A549 (cell line): ENCODE results near the gene PLXDC1. TPM values are rescaled to one million over a fixed set of nuclear protein-coding genes. Genes with fewer than 3 reads are reported as not detected.
"Not testable (repeated sequence)": the region's sequence is repeated elsewhere in the genome, so short reads cannot be mapped to it uniquely, and the experiment has no call there.

Experiments used
- ATAC-seq, 2 experiments: fragments of 200-7000 bp in 1 of 2; fragments of >200 bp in 1 of 2; cut with Nextera tagmentation in 1 of 2; cut with Tn5 transposase in 1 of 2; 3 replicates each; pipeline versions ENCODE4 v1.8.0 to v1.9.1; 2018 to 2020; ENCODE audit warnings: mild to moderate bottlenecking in 1 of 2, moderate library complexity in 1 of 2
- CTCF ChIA-PET: fragments of 300-600 bp; sonication (Branson Sonifier 250); formaldehyde crosslinking; extraction: SDS; loops from one replicate; lab custom pipeline; 2021; ENCODE audit warnings: antibody characterized with exemption, inconsistent platforms; lab: Yijun Ruan, JAX
- POLR2A ChIA-PET: fragments of 350-600 bp; formaldehyde crosslinking; extraction: SDS; loops from one replicate; lab custom pipeline; 2021; ENCODE audit warnings: antibody characterized with exemption, inconsistent platforms; lab: Yijun Ruan, JAX
- DNase-seq, 2 experiments: peaks; one replicate each; pipeline versions ENCODE4 v3.0.0 to v3.0.0-alpha.2; 2011 to 2016; ENCODE audit warnings: low read depth in 1 of 2, low spot score in 1 of 2
- FAIRE-seq: peaks from 2 replicates; lab custom pipeline; 2011; peaks lifted over from hg19 to GRCh38; lab: Jason Lieb, UNC
- H3K27ac ChIP-seq, 2 experiments: fragments of >200 bp; sonication (Bioruptor Twin); formaldehyde crosslinking; 3 replicates each; pipeline ENCODE4 v1.5.1; 2016 to 2017
- H3K4me1 ChIP-seq: fragments of >200 bp; sonication (Bioruptor Twin); formaldehyde crosslinking; 3 replicates; pipeline ENCODE4 v1.6.1; 2016
- H3K4me2 ChIP-seq: fragments of >200 bp; sonication (Bioruptor Twin); formaldehyde crosslinking; 3 replicates; pipeline ENCODE4 v1.6.1; 2016
- H3K4me3 ChIP-seq: fragments of >200 bp; sonication (Bioruptor Twin); formaldehyde crosslinking; 3 replicates; pipeline ENCODE4 v1.5.1; 2016
- H3K9me3 ChIP-seq: fragments of >200 bp; sonication (Bioruptor Twin); formaldehyde crosslinking; 3 replicates; pipeline ENCODE4 v1.6.1; 2016
- ATOH8 ChIP-seq: fragments of 250-450 bp; sonication (Bioruptor Pico); IDR thresholded peaks from 2 replicates; pipeline ENCODE4 v1.5.0; 2020; ENCODE audit warnings: low read depth, mild to moderate bottlenecking, moderate library complexity
- BCL3 ChIP-seq: fragments of >200 bp; sonication (Bioruptor Twin); formaldehyde crosslinking; IDR thresholded peaks from 3 replicates; pipeline ENCODE4 v1.6.1; 2016
- CEBPB ChIP-seq, 2 experiments: fragments of >200 bp in 1 of 2; sonication (Bioruptor Twin) in 1 of 2; formaldehyde crosslinking in 1 of 2; IDR thresholded peaks; 2 replicates each; pipeline ENCODE4 v1.6.1; 2012 to 2016
- ELK1 ChIP-seq: fragments of 150-350 bp; IDR thresholded peaks from 2 replicates; pipeline ENCODE4 v1.6.1; 2014; ENCODE audit warnings: low read depth, mild to moderate bottlenecking, low read length
- EP300 ChIP-seq, 2 experiments: fragments of >200 bp; sonication (Bioruptor Twin); formaldehyde crosslinking; IDR thresholded peaks; 2 replicates in 1 of 2; 3 replicates in 1 of 2; pipeline ENCODE4 v1.6.1; 2016 to 2017
- FOSB ChIP-seq: fragments of 250-450 bp; sonication (Bioruptor Pico); IDR thresholded peaks from 2 replicates; pipeline ENCODE4 v1.5.0; 2020; ENCODE audit warnings: mild to moderate bottlenecking, moderate library complexity
- FOXS1 ChIP-seq: fragments of 250-450 bp; sonication (Bioruptor Pico); IDR thresholded peaks from 2 replicates; pipeline ENCODE4 v1.5.0; 2020; ENCODE audit warnings: mild to moderate bottlenecking, moderate library complexity
- GATA3 ChIP-seq: IDR thresholded peaks from 2 replicates; pipeline ENCODE4 v1.6.1; 2012; ENCODE audit warnings: borderline replicate concordance
- HOXA7 ChIP-seq: fragments of 250-450 bp; sonication (Bioruptor Pico); IDR thresholded peaks from 2 replicates; pipeline ENCODE4 v1.5.0; 2020; ENCODE audit warnings: mild to moderate bottlenecking, moderate library complexity
- HOXB13 ChIP-seq: fragments of 250-450 bp; sonication (Bioruptor Pico); IDR thresholded peaks from 2 replicates; pipeline ENCODE4 v1.5.0; 2020; ENCODE audit warnings: low read depth, mild to moderate bottlenecking, moderate library complexity
- KDM1A ChIP-seq: fragments of 200-600 bp; sonication (generic); IDR thresholded peaks from 2 replicates; pipeline ENCODE4 v1.6.1; 2016; ENCODE audit warnings: low read depth, mild to moderate bottlenecking
- KDM5A ChIP-seq: fragments of 200-600 bp; sonication (generic); IDR thresholded peaks from 2 replicates; pipeline ENCODE4 v1.6.1; 2016; ENCODE audit warnings: antibody characterized with exemption, mild to moderate bottlenecking
- MAX ChIP-seq: IDR thresholded peaks from 2 replicates; pipeline ENCODE4 v1.6.1; 2012
- NR3C1 ChIP-seq: fragments of >200 bp; sonication (Bioruptor Twin); formaldehyde crosslinking; IDR thresholded peaks from 3 replicates; pipeline ENCODE4 v1.6.1; 2017
- POLR2A ChIP-seq: IDR thresholded peaks from 2 replicates; pipeline ENCODE4 v1.6.1; 2012; ENCODE audit warnings: mild to moderate bottlenecking, low read length
- REST ChIP-seq: fragments of 200-600 bp; sonication (generic); IDR thresholded peaks from 2 replicates; pipeline ENCODE4 v1.6.1; 2016; ENCODE audit warnings: antibody characterized with exemption, mild to moderate bottlenecking, moderate library complexity
- RFX5 ChIP-seq: fragments of 450-650 bp; IDR thresholded peaks from 2 replicates; pipeline ENCODE4 v1.7.1; 2014; ENCODE audit warnings: antibody characterized with exemption, mild to moderate bottlenecking, moderate library complexity
- RNF2 ChIP-seq: fragments of 200-600 bp; sonication (generic); IDR thresholded peaks from 2 replicates; pipeline ENCODE4 v1.6.1; 2016; ENCODE audit warnings: low read depth, mild to moderate bottlenecking, antibody characterized with exemption, moderate library complexity, borderline replicate concordance
- SMC3 ChIP-seq: fragments of >200 bp; sonication (Bioruptor Twin); formaldehyde crosslinking; IDR thresholded peaks from 3 replicates; pipeline ENCODE4 v1.6.1; 2018; ENCODE audit warnings: inconsistent platforms
- TFCP2L1 ChIP-seq: fragments of 250-450 bp; sonication (Bioruptor Pico); IDR thresholded peaks from 2 replicates; pipeline ENCODE4 v1.5.0; 2021; ENCODE audit warnings: mild to moderate bottlenecking
- ZFP36 ChIP-seq: fragments of 450-650 bp; IDR thresholded peaks from 2 replicates; pipeline ENCODE4 v1.6.1; 2014; ENCODE audit warnings: borderline replicate concordance; ENCODE audit not compliant: partially characterized antibody
- WGBS: methylation state at CpG from one replicate; pipeline ENCODE4 v1.1.6; 2017; ENCODE audit errors: missing lambda C conversion rate; 5-methylcytosine and 5-hydroxymethylcytosine counted together
- polyA plus RNA-seq, 4 experiments: library from polyadenylated mRNA; depleted of rRNA in 3 of 4; stranded (reverse); fragments of >200 nt; fragmentation: RNase III in 1 of 4; extraction: RNeasy Plus Mini Kit Qiagen cat#74134 plus additional on column Dnase treatment in 1 of 4; gene quantifications; 2 replicates in 3 of 4; 3 replicates in 1 of 4; pipeline ENCODE4 v1.2.3, GENCODE V29; 2011 to 2017

PLXDC1 gene
- polyA plus RNA-seq, 2 of the 4 experiments (the other 2 are of a cell fraction), result 0.31 to 0.36 TPM

GRCh38 chr17:39052423-39052822 lies 99.0 kb downstream of the PLXDC1 start:
- DNase-seq, FAIRE-seq, H3K4me1 ChIP-seq, ATAC-seq, POLR2A ChIA-PET, H3K4me3 ChIP-seq, H3K4me2 ChIP-seq, H3K27ac ChIP-seq, CTCF ChIA-PET: not testable (repeated sequence)
- TF ChIP-seq KDM1A, result peak; percentile 52; the same call in 1 of the 2 replicates
- WGBS, result 58% methylated on average over 3 of the region's 3 CpGs
- peaks cover 25% of the 10 kb centered on the region for H3K9me3 ChIP-seq

GRCh38 chr17:39051001-39051585 lies 100.3 kb downstream of the PLXDC1 start:
- 72% methylated on average over 12 of the region's 12 CpGs for WGBS
- peaks cover 38% of the 10 kb centered on the region for H3K9me3 ChIP-seq
- H3K27ac ChIP-seq, result no peak overlapping the region
- DNase-seq (no peak), ATAC-seq (no peak), FAIRE-seq (no peak)
- no peak for TF ChIP-seq ZFP36
- TF ChIP-seq GATA3, result no peak
- no peak for TF ChIP-seq POLR2A
- TF ChIP-seq ATOH8 (CRISPR knock-in tag), result no peak
- TF ChIP-seq SMC3, result no peak
- TF ChIP-seq REST, result no peak
- TF ChIP-seq EP300 (IDR thresholded peaks at IDR 0.05), result no peak
- TF ChIP-seq HOXB13 (CRISPR knock-in tag), result no peak
- TF ChIP-seq MAX, result no peak
- TF ChIP-seq HOXA7, result no peak
- TF ChIP-seq TFCP2L1 (CRISPR knock-in tag), result no peak
- TF ChIP-seq CEBPB (IDR thresholded peaks at IDR 0.05), result no peak
- TF ChIP-seq KDM5A, result no peak
- TF ChIP-seq FOSB (CRISPR knock-in tag), result no peak
- TF ChIP-seq NR3C1, result no peak
- TF ChIP-seq FOXS1 (CRISPR knock-in tag), result no peak
- no peak for TF ChIP-seq RNF2
- no peak for TF ChIP-seq RFX5
- no peak for TF ChIP-seq BCL3
- TF ChIP-seq ELK1, result no peak
- no peak overlapping the region for H3K4me3 ChIP-seq
- CTCF ChIA-PET, result interaction anchor here (0.7 to 1.3 kb wide), 4 partner anchors 10 to 68 kb away, joined by 3 to 5 read pairs (median 4); no protein-coding TSS in a partner anchor
- H3K4me2 ChIP-seq, result no peak overlapping the region
- no peaks in the 10 kb centered on the region for H3K4me1 ChIP-seq
- POLR2A ChIA-PET, result interaction anchor here (0.6 kb wide), 1 partner anchor 206 kb away, joined by 5 read pairs; no protein-coding TSS in a partner anchor
